Suprapubic skin (tissue), 4 donors: ENCODE measurements around the gene CYREN.

ENCODE experiments used
- CTCF ChIP-seq, 2 donors: fragments of 200-600 bp in 1 of 2; fragments of 450-650 bp in 1 of 2; sonication (generic) in 1 of 2; IDR thresholded peaks; one replicate each; pipeline ENCODE4 v1.5.1; 2016 to 2019; ENCODE audit warnings: antibody characterized with exemption in 2 of 2, mild to moderate bottlenecking in 1 of 2, moderate library complexity in 1 of 2
- EP300 ChIP-seq: sonication (generic); formaldehyde crosslinking; IDR thresholded peaks from one replicate; pipeline ENCODE4 v1.6.1; 2017; ENCODE audit warnings: antibody characterized with exemption
- POLR2A ChIP-seq, 2 donors: fragments of 450-650 bp; IDR thresholded peaks; one replicate each; pipeline ENCODE4 v1.6.1; 2017; ENCODE audit warnings: antibody characterized with exemption in 2 of 2, mild to moderate bottlenecking in 2 of 2, moderate library complexity in 2 of 2
- POLR2AphosphoS5 ChIP-seq, 3 donors: sonication (generic); formaldehyde crosslinking; IDR thresholded peaks; one replicate each; pipeline ENCODE4 v1.6.1; 2017; ENCODE audit warnings: antibody characterized with exemption in 3 of 3

GRCh38 chr7:135189961-135190360, 19.5 kb upstream of the CYREN start:
- TF ChIP-seq CTCF (IDR thresholded peaks at IDR 0.05) (no peak), POLR2A (IDR thresholded peaks at IDR 0.05) (no peak), EP300 (no peak), POLR2AphosphoS5 (IDR thresholded peaks at IDR 0.05) (no peak)
